Globus pallidus (tissue), 1 donor: ENCODE measurements around the gene CTSO.
A peak's percentile ranks its signal among the peaks of the same experiment; 100 is the strongest.

Source experiments
- DNase-seq: peaks from one replicate; pipeline ENCODE4 v3.0.0-alpha.2; 2015; ENCODE audit warnings: low spot score

Gene CTSO, protein sequence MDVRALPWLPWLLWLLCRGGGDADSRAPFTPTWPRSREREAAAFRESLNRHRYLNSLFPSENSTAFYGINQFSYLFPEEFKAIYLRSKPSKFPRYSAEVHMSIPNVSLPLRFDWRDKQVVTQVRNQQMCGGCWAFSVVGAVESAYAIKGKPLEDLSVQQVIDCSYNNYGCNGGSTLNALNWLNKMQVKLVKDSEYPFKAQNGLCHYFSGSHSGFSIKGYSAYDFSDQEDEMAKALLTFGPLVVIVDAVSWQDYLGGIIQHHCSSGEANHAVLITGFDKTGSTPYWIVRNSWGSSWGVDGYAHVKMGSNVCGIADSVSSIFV

DNA sequence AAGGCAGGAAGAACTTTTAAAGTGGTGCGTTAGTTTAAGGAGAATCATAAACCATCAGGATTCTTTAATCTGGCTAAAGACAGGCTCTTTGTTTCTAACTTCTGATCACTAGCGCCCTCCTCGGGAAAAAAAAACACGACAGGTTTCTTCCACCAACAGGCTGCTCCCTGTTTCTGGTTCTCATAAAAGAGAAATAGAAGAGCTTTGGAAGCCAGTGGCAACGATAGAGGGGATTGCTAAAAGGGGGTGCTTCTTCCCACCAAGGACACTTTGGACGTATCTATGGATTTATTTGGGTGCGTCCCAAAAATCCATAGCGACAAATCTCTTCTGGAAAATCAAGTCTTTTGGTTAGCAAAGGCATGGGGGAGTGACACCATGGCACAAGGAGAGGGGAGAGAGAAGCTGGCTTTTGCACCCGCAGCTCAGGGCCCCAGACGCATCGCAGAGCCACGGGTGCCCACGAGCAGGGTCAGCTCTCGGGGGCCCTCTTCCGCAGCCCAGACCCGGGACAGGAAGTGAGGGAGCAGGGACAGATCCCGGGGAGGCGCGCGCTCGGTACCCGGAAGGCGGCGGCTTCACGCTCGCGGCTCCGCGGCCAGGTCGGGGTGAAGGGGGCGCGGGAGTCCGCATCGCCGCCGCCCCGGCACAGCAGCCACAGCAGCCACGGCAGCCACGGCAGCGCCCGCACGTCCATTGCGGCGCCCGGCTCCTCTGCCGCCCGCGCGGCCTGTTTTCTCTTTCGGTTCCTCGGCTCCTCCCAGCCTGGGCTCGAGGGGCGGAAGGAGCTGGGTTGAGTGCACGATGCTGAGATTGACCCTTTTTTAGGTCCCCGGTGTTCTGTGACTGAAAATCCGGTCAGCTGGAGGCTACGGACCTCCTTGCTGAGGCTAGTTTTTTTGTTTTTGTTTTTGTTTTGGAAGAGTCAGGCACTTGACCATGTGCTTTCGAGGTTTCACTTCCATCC, at the start of gene CTSO:
Gene CTSO, minus strand, starts transcription at position 716 of the 967 bp plus-strand sequence. Its CDS starts 19 bp downstream, at position 697.
- peak; percentile 87 for DNase-seq

DNA sequence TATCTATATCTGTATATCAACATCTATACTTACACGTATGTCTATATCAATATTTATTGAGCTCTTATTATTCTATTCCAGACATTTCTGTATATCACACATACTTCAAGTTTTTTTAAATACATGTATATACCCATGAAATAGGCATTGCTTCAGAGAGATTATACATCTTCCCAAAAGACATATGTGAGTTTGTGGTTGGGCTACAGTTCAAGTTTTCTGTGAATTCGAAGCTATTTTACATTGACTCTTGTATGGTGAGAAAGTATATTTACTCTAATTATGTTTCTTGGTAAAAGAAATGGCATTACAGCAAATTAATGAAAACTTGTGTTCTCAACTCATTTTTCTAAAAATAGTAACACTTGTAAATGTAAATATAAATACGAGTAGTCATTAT, 46.8 kb upstream of the CTSO start:
- DNase-seq = no peak

DNA sequence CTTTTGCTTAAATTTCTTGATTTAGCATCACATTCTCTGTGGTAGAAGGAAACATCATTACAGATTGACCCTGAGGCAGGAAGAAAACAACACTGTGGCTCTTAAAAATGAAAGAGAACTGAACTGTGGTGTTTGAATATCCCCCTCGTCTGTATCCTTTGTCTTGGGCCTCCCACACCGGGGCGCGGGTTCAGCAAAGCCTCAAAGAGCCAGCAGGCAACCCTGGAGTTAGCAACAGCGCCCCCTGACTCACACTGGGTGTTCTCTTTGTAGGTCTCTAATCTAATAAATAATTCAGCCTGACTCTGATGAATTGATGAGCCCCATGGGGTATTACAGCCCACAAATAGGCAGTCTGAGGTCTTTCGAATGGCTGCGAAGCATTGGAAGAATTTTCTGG, 46.1 kb upstream of the CTSO start:
- DNase-seq = peak; percentile 45

DNA sequence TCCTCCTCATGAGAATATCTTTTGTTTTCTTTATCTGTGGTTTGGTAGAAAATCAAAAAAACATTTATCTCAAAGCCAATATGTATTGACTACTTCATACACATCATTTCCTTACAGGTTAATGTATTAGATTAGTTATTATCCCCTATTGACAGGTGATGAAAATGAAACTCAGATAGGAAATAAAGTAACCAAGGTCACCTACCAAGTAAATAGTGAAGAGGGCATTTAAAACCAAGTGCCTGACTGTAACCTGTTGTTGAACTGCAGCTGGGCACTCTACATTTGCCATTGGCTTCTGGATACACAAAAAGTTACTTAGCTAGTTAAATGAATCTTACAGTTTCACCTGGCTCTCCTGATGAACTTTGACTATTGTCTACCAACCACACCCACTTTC, 41.4 kb upstream of the CTSO start:
- no peak for DNase-seq

DNA sequence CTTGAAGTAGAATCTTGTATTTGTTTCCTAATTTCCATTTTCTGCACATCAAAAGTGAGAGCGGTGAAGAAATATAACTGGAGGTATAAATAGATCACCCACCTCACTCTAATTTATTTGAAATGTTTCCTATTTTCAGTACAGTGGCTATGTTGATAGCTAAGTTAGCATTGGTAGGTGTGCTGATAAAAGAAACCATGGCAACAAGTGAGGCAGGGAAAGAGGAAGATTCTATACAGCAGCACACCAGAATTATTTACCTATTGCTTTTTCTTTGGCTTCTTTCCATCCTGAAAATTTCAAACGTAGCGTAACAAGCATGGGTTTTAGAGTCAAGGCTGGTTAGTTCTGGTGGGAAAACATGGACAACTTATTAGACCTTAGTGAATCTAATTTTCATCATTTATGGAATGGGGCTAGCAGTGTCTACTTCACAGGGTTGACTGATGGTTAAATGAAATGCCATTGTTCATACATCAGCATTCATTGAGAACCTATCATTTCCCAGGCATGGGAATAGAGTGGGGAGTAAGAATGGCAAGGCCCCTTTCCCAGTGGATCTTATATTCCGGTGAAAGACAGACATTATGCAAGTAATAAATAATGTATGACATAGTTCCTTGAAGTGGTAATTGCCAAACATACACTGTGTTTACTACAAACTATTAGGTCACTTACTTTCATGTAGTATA, 30.6 kb upstream of the CTSO start:
- no peak for DNase-seq

DNA sequence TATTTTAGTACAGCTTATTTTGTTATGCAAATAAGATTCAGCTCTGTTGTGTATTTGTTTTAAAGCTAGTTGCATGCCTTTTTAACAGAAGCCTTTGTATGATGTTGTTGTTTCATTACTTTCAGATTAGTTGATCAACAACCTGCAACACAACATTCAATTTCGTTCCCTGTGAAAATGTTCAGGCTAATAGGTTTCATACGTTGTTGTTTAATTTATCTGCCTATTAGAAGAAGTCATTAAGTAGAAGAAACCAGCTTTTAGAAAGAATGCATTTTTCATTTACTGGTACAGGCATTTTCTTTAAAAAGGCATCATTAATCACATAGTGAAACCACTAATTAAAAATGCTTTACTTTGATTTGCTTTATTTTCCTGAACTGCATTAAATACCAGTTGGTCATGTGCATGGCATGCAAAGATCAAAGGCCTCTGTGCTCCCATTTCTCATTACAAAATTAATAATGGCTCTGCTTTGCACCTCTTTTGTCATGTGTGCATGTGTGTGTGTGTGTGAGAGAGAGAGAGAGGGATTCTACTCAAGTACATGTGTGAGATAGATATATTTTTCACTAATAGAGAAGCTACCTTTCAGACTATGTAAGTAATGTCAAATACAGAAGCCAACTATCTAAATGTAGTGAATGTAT, 29.2 kb upstream of the CTSO start:
- no peak for DNase-seq

DNA sequence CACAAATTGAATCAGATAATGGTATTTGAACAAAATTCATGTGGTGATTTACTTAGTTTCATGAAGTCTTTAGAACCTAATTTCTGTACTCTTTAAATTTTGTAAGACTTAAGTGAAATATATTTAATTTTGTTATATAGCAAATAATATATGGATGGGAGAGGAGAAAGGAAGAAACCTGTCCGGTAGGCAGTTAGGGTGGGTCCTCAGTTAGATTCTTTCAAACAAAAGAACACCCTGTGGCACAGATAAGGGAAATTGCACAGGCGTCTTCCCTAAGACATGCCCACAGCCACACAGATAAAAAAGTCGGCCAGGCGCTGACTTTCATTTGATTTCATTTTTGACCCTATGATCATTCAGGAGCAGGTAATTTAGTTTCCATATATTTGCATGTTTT, 25.1 kb upstream of the CTSO start:
- DNase-seq = no peak

DNA sequence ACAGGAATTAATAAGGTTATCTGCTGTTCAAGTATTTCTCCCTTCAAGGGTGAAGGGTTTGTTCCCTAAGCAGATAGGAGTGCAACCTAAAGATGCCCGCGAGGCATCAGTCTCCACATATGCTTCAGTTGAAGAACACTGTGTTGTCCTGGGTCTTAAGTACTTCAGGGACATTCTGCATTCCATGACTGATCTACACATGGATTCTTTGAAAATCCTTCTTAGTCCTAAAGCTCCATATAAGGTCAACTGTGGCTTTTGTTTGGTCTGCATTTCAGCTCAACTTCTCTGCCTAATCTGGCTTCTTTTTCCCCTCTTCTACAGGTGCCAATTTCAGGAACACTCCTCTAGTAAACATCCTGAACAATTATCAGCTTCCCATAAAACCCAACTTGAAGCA, 21.8 kb upstream of the CTSO start:
- DNase-seq = no peak

DNA sequence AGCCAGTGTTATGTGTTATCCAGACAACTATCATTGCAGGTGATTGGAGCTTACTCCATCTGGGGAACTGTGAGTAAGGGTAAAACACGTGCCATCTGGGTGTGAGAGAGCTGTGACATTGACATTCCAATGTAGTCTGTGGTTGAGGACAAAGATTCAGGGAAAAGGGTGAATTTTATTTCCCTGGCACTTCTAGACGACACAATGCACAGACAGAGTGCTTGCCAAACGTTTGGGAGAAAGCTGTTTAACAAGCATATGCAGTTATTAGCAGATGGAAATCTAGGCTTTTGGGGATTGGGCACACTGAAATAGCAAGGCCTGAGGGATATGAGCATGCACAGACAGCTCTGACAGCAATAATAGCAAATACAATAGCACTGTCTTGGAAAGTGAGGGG, 21.3 kb upstream of the CTSO start:
- no peak for DNase-seq

DNA sequence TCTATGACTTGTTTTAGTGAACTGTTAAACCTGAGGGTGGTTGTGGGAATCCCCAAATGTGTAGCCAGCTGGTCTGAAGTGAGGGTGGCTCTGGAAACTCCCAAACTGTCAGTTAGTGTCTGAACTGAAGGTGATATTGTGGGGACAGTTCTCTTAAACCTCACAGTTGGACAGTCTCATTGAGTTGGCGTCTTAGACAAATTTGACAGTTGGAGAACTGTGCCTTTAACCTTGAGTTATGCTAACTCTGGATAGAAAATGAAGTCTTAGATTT, 20.7 kb upstream of the CTSO start:
- DNase-seq = no peak

DNA sequence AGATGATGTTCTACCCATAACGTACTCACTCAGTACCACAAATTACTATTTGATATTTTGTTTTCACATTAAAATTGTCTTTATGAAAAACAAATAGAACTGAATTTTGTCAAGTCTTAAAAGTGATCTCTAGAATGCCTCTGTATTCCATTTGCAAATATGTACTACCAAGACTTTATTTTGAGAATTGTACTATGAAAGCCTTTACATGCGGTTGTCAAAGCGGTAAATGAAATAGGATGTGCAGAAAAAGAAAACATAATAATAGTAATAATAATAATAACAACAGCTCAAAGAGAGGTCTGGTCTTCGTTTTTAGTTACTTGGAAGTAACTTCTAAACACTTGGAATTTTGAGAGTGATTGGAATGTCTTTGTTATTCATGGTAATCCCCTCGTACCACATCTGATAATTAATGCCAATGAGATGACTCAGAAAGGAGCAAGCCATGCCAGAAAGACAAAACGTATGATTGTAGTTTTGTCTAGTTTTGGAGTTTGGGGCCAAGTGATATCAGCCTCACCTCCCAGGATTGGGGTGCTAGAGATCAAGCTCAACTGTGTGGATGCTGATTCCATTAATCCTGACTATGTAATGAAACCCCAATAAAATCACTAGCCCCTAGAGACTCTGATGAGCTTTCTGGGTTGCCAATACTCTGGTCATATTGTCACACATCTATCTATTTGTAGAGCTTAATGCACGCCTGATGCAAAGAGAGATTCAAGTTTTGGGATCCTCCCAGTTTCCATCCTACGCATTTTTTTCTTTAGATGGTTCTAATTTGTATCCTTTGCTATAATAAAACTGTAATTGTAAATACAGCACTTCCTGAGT, 20.2 kb upstream of the CTSO start:
- DNase-seq = no peak

DNA sequence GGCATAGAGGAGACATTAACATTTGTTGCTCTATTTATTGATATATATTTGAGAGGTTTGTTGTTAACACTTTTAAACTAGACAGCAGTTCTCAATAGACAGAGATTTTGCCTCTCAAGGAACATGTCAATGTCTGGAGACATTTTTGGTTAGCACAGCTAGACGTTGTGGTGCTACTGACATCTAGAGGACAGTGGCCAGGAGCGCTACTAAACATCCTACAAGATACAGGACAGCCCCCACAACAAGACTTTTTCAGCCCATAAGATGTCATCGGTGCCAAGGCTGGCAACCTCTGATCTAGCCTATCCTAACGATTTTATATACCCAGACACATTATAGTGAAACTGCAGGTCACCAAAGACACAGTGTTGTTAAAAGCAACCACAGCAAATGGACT, 18.4 kb upstream of the CTSO start:
- peak; percentile 45 for DNase-seq

DNA sequence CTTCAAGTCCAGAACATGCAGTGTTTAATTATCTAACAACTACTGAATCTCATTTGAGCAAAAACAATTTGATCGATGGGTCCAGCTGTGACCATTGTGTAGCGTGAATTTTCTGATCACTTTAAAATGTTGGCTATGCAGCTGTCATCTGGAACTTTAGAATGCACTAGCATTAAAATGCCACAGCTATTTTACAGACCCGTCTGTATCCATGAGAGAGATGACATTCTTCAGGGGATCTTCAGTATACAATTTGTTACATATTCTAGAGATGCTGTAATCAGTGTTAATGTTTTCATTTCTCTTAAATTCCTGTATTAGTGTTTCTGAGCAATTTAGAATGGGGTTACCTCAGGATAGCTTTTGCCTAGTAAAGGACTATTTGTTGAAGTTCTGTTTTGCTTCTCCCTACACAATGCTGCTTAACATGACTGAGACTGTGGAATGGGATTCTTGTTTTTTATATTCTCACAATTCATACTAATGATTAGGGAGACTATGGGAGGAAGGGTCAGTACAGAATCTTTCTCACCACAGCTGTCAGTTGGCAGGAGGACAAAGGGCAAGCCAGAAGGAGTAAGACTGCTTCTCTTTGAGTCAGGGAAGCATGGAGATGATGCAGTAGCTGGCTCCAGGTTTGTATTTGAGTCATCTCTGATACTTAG, 13.2 kb upstream of the CTSO start:
- DNase-seq = peak; percentile 35

DNA sequence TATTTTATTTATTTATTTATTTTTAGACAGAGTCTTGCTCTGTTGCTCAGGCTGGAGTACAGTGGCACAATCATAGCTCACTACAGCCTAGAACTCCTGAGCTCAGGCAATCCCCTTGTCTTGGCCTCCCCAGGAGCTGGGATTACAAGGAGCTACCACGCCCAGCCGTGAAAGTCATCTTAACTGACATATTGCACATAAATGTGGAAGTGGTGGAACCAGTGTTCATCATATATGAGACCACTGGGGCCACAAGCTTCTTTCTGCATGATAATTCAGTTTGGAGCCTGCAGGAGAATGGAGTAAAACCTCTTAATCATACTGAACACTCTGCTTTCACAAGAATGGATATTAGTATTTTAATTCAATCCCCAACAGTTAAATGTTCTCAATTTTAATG, 12.5 kb upstream of the CTSO start:
- DNase-seq = no peak

DNA sequence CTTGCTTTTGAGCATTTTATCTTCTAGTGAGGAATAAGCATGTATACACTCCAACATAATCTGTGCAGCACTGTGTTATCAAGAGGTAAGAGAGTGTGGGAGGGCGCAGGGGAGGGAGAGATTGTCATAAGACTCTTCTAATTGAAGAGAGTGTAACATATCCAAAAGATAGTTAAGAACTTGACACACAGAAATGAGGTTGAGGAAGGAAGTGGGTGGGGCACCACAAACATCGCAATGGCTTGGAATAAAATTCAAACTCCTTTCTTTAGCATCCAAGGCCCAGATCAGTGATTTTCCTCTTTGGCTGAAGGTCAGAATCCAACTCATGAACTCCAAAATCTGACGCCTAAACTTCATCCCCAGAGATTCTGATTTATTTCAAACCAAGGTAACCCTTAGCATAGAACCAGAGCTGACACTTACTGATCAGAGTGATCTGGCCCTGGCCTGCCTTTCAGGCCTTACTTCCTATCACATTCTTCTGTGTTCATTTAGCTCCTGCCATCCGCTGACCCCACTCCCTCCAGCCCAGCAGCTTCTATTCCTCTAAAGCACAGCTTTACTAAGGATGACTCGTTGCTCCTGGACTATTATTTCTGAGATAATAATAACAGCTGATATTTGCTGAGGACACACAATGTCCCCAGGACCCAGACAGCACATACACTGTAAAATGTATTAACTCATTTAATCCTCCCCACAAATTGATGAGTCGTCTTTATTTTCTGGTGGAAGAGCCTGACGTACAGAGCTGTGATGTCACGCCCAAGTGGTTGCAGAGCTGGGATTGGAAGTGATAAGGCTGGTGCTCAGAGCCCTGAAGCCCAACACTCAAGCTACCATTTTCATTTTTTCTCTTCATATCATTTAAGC, 10.6 kb upstream of the CTSO start:
- DNase-seq = no peak

DNA sequence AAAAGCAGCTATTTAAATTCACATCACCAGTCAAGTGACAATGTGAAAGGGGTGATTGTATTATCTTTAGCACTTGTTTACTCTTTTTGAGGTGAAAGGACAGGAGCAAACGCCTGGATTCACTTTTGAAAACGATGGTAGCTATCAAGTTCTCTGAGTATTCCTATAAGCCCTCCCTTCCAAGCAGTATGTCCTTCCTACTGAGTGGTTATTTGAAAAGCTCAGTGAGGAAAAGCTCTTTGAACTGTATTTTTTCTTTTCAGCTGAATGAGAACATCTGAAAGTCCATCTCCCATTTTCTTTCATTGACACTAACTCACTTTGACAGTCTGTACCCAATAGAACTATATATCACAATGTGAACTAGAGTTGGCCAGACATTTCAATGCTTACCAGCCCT, 9.1 kb upstream of the CTSO start:
- DNase-seq = no peak

DNA sequence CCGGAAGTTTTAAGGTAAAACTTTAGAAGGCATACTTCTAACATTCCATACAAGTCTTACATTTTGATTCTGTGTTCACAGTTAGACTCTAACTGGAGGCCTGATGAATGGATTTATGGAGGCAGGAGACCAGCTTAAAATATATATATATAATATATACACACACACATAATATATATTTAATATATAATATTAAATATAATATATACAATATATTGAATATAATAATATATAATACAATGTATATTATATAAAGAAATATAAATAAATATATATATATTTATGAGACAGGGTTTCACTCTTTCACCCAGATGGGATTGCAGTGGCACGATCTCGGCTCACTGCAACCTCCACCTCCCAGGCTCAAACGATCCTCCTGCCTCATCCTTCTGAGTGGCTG, 7.9 kb upstream of the CTSO start:
- DNase-seq = no peak

DNA sequence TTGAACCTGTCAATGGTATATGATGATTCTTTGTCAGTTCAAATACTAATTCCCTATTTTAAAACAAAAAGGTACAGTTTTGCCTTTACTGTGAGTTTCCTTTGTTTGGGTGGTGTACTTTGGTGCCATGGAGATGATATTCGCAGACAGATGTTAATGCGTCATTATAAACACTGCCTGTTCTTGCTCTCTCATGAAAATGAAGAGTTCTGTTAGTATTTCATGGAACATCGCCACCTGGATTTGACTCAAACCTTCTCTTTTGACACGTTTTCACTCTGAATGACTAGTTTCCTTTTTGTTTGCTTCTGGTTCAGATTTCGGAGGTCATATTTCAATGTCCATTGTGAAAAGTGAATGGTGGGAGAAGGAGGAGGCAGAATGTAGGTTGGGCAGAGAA, 6.9 kb upstream of the CTSO start:
- peak; percentile 50 for DNase-seq

DNA sequence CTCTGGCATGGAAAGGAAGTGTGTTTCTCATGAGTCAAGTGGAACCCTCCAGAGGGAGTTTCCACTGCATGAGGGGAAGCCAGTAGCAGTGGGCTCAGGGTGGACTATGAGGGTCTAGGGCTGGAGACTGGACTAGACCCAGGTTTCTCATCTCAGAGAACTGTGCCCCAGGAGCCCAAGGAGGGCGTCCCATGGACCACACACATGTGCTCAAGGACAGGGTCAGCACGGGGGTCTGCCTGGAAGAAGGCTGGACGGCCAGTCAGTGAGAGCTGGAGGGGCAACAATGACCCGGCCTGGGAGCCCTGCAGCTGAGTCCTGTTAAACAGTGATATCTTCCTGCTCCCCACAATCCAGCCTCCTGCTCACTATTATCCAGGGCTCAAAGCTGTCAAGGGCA, 5.8 kb upstream of the CTSO start:
- no peak for DNase-seq

DNA sequence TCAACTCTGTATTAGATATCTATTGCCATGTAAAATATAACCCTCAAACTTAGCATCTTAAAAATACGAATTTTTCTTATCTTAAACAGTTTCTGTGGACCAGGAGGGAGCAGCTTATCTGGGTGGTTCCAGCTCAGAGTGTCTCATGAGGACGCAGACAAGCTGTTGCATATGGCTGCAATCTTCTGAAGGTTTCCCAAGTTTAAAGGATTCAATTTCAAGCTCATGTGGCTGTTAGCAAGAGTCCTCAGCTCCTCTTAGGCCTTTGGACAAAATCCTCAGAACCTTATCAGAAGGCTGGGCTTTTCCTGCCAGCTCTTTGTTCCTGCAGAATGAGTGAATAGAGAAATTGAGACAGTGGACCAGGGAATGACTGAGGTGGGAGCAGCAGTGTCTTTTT, 2.8 kb upstream of the CTSO start:
- DNase-seq = no peak
